ENCODE measurements around the gene TAS2R43. TPM values are rescaled to one million over a fixed set of nuclear protein-coding genes. Genes with fewer than 3 reads are reported as not detected.

The TAS2R43 gene
- total RNA-seq, 1 experiment from 2014 or later = not detected

GRCh38 chr12:11089246-11089645 is 2.9 kb downstream of the TAS2R43 start:
- Histone ChIP-seq H4K20me1 (ENCODE audit: insufficient read depth) (no peaks in the 10 kb centered on the region), H3K9ac (ENCODE audit: low read length) (no peak overlapping the region), H3K27ac (ENCODE audit: low read depth, low read length) (no peak overlapping the region), H3K36me3 (ENCODE audit: control insufficient read depth in 1 of 2, insufficient read depth in 2 of 2, low read length in 2 of 2) (no peaks in the 10 kb centered on the region), H3K4me2 (ENCODE audit: low read length) (no peak overlapping the region), H3K4me3 (replicated peaks in 1 of 2; ENCODE audit: low read depth in 1 of 2, low read length in 2 of 2) (no peak overlapping the region), H2AFZ (ENCODE audit: low read depth, low read length, poor library complexity, severe bottlenecking) (no peak overlapping the region), H3K79me2 (ENCODE audit: insufficient read depth, low read length) (no peaks in the 10 kb centered on the region), H3K4me1 (ENCODE audit: control insufficient read depth in 1 of 2, insufficient read depth in 2 of 2, low read length in 2 of 2) (no peaks in the 10 kb centered on the region), H3K27me3 (ENCODE audit: insufficient read depth, low read length) (no peaks in the 10 kb centered on the region), H3K9me3 (ENCODE audit: control insufficient read depth in 1 of 2, insufficient read depth in 1 of 2, low read depth in 1 of 2, low read length in 2 of 2) (no peaks in the 10 kb centered on the region), H3K9me2 (ENCODE audit: insufficient read depth) (no peaks in the 10 kb centered on the region)
- TF ChIP-seq POLR2A (IDR thresholded peaks at IDR 0.05; ENCODE audit: borderline replicate concordance, extremely low read depth, insufficient read depth, insufficient read length) (no peak), ZNF274 (IDR thresholded peaks at IDR 0.05; ENCODE audit: low read depth, low read length) (no peak), RAD21 (IDR thresholded peaks at IDR 0.05; ENCODE audit: low read depth) (no peak), ELF1 (IDR thresholded peaks at IDR 0.05; ENCODE audit: borderline replicate concordance, low read depth) (no peak), MAX (IDR thresholded peaks at IDR 0.05) (no peak), CTCF (IDR thresholded peaks at IDR 0.05 in 2 of 3, conservative IDR thresholded peaks at IDR 0.05 in 1 of 3; ENCODE audit: borderline replicate concordance in 1 of 3, insufficient read depth in 1 of 3, low read depth in 2 of 3, low read length in 2 of 3) (no peak), CBX3 (IDR thresholded peaks at IDR 0.05; ENCODE audit: low read depth) (no peak), FOSL1 (IDR thresholded peaks at IDR 0.05; ENCODE audit: low read depth) (no peak)
- TF ChIP-seq, protein P1, sequence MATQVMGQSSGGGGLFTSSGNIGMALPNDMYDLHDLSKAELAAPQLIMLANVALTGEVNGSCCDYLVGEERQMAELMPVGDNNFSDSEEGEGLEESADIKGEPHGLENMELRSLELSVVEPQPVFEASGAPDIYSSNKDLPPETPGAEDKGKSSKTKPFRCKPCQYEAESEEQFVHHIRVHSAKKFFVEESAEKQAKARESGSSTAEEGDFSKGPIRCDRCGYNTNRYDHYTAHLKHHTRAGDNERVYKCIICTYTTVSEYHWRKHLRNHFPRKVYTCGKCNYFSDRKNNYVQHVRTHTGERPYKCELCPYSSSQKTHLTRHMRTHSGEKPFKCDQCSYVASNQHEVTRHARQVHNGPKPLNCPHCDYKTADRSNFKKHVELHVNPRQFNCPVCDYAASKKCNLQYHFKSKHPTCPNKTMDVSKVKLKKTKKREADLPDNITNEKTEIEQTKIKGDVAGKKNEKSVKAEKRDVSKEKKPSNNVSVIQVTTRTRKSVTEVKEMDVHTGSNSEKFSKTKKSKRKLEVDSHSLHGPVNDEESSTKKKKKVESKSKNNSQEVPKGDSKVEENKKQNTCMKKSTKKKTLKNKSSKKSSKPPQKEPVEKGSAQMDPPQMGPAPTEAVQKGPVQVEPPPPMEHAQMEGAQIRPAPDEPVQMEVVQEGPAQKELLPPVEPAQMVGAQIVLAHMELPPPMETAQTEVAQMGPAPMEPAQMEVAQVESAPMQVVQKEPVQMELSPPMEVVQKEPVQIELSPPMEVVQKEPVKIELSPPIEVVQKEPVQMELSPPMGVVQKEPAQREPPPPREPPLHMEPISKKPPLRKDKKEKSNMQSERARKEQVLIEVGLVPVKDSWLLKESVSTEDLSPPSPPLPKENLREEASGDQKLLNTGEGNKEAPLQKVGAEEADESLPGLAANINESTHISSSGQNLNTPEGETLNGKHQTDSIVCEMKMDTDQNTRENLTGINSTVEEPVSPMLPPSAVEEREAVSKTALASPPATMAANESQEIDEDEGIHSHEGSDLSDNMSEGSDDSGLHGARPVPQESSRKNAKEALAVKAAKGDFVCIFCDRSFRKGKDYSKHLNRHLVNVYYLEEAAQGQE (IDR thresholded peaks at IDR 0.05; ENCODE audit: low read depth) = no peak
- intact Hi-C loops (cut with micrococcal nuclease) = no loop called here
- no TSS peak for BruUV-seq (replicated peaks)
- ATAC-seq (no peak), DNase-seq (ENCODE audit: low read depth, low spot score) (no peak)
- POLR2A ChIA-PET = no interaction called here
- CTCF ChIA-PET = no interaction called here
- RAD21 ChIA-PET (ENCODE audit: low non-redundant PET in 1 of 2, low total read pairs in 2 of 2, uncharacterized antibody in 2 of 2, unreplicated experiment in 2 of 2) = no interaction called here
